Duodenal mucosa (tissue), 2 donors: ENCODE measurements around the gene SLC1A7.
A peak's percentile ranks its signal among the peaks of the same experiment; 100 is the strongest.

ENCODE experiments used
- H3K27ac ChIP-seq: one replicate; pipeline ENCODE4 v1.7.0; 2013; ENCODE audit warnings: low read depth, low read length
- H3K27me3 ChIP-seq, 2 donors: one replicate each; pipeline ENCODE4 v1.7.0; 2013; ENCODE audit warnings: low read length in 2 of 2, control low read depth in 1 of 2; ENCODE audit not compliant: insufficient read depth in 2 of 2, control insufficient read depth in 1 of 2
- H3K36me3 ChIP-seq, 2 donors: one replicate each; pipeline ENCODE4 v1.7.0; 2013; ENCODE audit warnings: low read length in 2 of 2, control low read depth in 1 of 2; ENCODE audit not compliant: insufficient read depth in 2 of 2, control insufficient read depth in 1 of 2
- H3K4me1 ChIP-seq, 2 donors: one replicate each; pipeline ENCODE4 v1.7.0; 2013; ENCODE audit warnings: low read length in 2 of 2, control low read depth in 1 of 2; ENCODE audit not compliant: insufficient read depth in 2 of 2, control insufficient read depth in 1 of 2
- H3K4me3 ChIP-seq, 2 donors: one replicate each; pipeline ENCODE4 v1.7.0; 2013; ENCODE audit warnings: low read length in 2 of 2, low read depth in 1 of 2
- H3K9ac ChIP-seq, 2 donors: one replicate each; pipeline ENCODE4 v1.7.0; 2013; ENCODE audit warnings: low read length in 2 of 2, low read depth in 1 of 2
- H3K9me3 ChIP-seq, 2 donors: one replicate each; pipeline ENCODE4 v1.7.0; 2013; ENCODE audit warnings: low read length in 2 of 2, control low read depth in 1 of 2; ENCODE audit not compliant: control insufficient read depth in 1 of 2

The SLC1A7 gene

DNA sequence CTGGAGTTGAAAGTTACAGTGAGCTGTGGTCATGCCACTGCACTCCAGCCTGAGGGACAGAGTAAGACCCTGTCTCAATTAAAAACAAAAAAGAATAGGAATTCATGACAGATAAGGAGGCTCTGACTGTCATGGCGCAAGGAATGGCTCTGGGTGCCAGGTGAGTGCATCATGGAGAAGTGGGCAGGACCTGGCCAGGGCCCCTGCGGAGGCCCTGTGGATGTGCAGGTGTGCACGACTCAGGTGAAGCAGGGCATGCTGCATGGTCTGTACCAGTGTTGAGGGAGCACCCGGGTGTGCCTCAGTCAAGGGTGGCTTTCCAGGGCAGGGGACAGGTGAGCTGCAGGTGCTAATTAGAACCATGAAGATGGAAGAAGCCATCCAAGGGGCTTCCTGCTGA, 14.0 kb downstream of the SLC1A7 start:
- Histone ChIP-seq H3K9me3 (no peaks in the 10 kb centered on the region), H3K4me1 (peaks cover 3 to 9% of the 10 kb centered on the region in 2 donors), H3K9ac (no peak overlapping the region), H3K4me3 (no peak overlapping the region), H3K36me3 (no peaks in the 10 kb centered on the region), H3K27ac (no peak overlapping the region), H3K27me3 (no peaks in the 10 kb centered on the region)

DNA sequence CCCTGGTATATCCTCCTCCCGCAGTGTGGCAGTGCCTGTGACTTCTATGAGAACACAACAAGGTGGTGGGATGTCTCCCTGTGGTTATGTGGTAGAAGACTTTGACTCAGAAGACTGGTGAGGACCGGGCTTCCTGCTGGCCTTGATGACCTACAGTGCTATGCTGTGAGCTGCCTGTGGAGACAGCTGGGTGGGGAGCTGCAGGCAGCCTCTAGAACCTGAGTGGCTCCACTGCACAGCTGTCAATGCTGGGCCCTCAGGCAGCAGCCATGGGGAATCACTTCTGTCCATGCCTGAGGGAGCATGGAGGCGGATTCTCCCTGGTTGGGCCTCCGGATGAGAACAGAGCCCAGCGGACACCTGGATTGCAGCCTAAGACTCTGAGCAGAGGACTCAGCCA, 14.9 kb downstream of the SLC1A7 start:
- no peaks in the 10 kb centered on the region for H3K27me3 ChIP-seq
- H3K9me3 ChIP-seq: no peaks in the 10 kb centered on the region
- H3K36me3 ChIP-seq: no peaks in the 10 kb centered on the region
- no peak overlapping the region for H3K9ac ChIP-seq
- no peak overlapping the region for H3K4me3 ChIP-seq
- H3K4me1 ChIP-seq: peaks cover 5 to 17% of the 10 kb centered on the region in 2 donors
- H3K27ac ChIP-seq: no peak overlapping the region

DNA sequence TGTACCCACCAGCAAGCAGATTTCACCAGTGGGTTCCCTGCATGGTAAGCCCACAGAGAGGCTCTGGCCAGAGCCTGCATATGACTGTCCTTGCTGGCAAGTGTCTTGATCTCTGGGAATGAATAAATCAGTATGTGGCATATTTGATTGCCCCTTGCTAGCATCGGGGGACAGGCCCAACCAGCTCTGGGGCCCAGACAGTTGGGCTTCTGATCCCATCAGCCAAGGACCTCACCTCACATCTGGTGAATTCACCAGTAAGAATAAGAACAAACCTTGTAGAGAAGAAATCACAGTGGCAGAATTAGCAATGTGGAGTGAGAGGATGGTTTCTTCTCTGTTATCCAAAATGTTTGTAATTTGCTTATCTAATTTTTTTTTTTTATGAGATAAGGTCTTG, 15.9 kb downstream of the SLC1A7 start:
- Histone ChIP-seq H3K4me3 (no peak overlapping the region), H3K4me1 (peaks cover 7 to 26% of the 10 kb centered on the region in 2 donors), H3K36me3 (no peaks in the 10 kb centered on the region), H3K27me3 (no peaks in the 10 kb centered on the region), H3K9ac (no peak overlapping the region), H3K27ac (no peak overlapping the region), H3K9me3 (no peaks in the 10 kb centered on the region)

DNA sequence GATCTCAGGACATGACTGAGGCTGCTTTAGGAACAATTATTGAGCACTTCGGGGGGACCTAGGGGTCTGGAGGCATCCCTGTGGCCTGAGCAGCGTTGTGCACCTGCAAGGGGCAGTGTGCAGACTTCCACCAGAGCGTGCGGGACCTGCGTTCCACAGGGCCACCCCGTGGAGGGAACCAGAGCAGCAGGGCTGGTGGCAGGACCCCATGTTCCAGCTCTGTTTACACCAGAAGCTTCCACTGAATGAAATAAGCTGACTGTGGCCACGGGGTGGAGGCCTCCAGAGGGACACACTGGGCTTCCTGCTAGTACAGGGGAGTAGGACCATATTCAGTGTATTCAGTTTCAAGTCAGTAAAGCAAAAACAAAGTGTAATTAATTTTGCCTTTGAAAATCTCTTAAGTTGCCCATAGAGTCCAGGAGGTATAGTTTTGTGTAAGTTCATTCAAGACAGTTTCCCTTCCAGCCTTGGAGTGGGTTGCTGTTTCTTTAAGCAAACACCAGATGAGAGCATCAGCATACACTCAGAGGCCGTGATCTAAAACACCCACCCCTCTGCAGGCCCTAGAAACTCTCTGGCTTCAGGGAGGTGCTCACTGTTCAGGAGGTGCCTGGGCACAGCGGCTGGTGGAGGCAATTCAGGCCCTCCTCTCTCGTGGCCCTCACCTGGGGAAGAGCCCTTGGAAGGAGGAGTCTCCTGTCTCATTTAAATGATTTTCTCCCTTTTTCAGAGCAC, 16.6 kb downstream of the SLC1A7 start:
- Histone ChIP-seq H3K27me3 (no peaks in the 10 kb centered on the region), H3K4me1 (peaks cover 14 to 33% of the 10 kb centered on the region in 2 donors), H3K36me3 (no peaks in the 10 kb centered on the region), H3K9ac (no peak overlapping the region), H3K4me3 (no peak overlapping the region), H3K9me3 (no peaks in the 10 kb centered on the region), H3K27ac (no peak overlapping the region)

DNA sequence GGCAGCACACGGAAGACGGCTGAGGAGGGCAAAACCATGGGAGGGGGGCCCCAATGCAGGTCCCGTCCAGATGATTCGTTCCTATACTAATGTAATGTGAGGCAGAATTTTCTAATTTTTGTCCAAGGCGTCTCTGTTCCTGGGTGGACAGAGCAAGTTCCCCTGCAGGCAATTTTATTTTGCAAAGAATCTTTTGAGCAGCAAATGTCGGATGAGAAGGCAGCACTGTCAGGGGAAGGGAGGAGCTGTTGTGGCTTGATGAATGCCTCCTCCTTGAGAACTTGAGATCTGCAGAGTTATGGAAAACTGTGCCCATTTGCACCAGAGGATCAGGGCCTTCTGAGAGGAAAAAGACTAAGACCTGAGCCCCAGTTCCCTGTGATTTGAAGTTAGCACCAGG, 17.3 kb downstream of the SLC1A7 start:
- no peaks in the 10 kb centered on the region for H3K27me3 ChIP-seq
- H3K4me3 ChIP-seq: no peak overlapping the region
- H3K27ac ChIP-seq: no peak overlapping the region
- H3K9me3 ChIP-seq: no peaks in the 10 kb centered on the region
- H3K36me3 ChIP-seq: no peaks in the 10 kb centered on the region
- no peak overlapping the region for H3K9ac ChIP-seq
- H3K4me1 ChIP-seq: peaks cover 19 to 39% of the 10 kb centered on the region in 2 donors

DNA sequence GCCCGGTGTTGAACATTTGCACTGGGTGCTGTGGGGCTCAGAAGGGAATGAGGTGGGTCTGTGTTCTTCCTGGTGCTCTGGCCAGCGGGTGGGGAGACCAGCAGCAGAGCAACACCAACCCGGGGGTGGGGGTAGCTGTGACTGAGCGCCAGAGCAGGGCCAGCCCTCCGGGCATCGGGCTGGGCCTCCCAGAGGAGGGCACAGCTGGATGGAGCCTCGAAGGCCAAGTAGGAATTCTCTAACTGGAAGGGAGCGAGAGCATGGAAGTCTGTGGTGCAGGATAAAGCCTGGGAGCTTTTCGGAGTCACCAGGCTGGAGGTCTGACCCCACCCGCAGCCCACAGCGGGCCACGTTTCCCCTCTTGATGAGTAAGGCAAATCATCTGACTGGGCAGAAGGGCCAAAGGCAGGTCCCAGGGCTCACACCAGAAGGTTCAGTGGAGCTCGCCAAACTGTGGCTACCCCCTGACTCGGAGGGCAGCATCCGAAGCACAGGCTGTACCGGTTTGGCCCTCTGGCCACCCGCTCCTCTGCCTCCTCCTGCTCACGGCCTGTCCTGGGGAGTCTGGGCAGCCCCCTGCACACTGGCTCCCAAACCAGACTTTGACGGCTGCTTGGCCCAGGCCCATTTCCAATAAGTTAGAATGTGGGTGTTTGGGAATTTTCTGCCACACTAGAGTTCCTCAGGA, 18.8 kb downstream of the SLC1A7 start:
- Histone ChIP-seq H3K27me3 (no peaks in the 10 kb centered on the region), H3K4me3 (no peak overlapping the region), H3K9me3 (no peaks in the 10 kb centered on the region), H3K4me1 (peaks cover 26 to 47% of the 10 kb centered on the region in 2 donors), H3K36me3 (no peaks in the 10 kb centered on the region), H3K27ac (peak overlapping the region; percentile 15), H3K9ac (no peak overlapping the region)

DNA sequence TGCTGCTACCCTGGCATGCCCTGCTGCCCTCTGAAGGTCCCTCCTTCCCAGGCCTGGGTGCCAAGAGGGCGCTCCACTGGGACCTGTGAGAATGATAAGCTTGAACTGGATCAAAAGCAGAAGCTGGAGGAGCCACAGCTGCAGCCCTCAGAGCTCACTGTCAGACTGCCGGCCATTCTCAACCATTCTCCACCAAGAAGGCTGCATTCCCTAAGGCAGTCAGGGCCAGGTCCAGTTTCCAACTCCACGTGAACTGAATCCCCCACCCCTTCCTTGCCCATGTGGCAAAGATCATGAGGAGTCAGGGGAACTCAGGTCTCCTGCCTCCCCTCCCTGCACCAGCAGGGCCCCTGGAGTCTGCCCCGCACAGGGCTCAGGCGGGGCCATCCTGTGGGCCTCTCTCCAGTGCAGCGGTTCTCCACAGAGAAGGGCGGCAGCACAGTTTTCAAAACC, 19.5 kb downstream of the SLC1A7 start:
- H3K4me3 ChIP-seq: no peak overlapping the region
- peaks cover 27 to 50% of the 10 kb centered on the region in 2 donors for H3K4me1 ChIP-seq
- no peaks in the 10 kb centered on the region for H3K36me3 ChIP-seq
- no peak overlapping the region for H3K27ac ChIP-seq
- H3K9ac ChIP-seq: no peak overlapping the region
- H3K9me3 ChIP-seq: no peaks in the 10 kb centered on the region
- H3K27me3 ChIP-seq: no peaks in the 10 kb centered on the region

DNA sequence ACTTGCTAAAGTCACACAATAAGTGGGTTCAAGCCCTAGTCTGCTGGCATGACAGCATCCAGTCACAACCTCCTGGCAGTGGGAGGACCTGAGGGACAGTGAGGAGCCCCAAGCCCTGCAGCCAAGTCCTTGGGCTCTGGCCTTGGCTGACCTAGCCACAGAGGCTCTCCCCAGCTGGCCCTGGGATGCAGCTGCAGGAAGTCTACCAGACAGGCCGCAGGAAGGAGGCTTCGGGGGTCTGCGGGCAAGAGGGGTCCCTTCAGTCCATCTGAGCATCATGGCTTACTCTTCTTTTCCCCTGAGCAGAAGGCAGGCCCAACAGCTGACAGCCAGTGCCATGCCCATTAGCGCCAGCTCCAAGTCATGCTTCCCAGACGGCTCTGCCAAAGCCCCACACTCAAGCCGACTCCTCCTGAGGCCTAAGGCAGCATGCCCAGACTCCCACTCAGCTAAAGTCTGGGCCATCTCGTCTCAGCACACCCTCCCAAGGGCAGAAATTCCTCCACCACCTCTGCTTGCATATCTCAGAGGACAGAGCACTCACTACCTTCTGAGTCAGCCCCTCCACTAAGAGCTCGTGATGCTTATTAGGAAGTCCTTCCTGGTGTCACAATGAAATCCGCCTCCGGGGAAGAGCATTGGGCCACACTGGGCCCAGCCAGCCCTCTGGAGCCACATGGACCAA, 20.1 kb downstream of the SLC1A7 start:
- Histone ChIP-seq H3K9me3 (no peaks in the 10 kb centered on the region), H3K36me3 (no peaks in the 10 kb centered on the region), H3K4me1 (peaks cover 33 to 56% of the 10 kb centered on the region in 2 donors), H3K27me3 (no peaks in the 10 kb centered on the region), H3K27ac (no peak overlapping the region), H3K4me3 (no peak overlapping the region), H3K9ac (no peak overlapping the region)

DNA sequence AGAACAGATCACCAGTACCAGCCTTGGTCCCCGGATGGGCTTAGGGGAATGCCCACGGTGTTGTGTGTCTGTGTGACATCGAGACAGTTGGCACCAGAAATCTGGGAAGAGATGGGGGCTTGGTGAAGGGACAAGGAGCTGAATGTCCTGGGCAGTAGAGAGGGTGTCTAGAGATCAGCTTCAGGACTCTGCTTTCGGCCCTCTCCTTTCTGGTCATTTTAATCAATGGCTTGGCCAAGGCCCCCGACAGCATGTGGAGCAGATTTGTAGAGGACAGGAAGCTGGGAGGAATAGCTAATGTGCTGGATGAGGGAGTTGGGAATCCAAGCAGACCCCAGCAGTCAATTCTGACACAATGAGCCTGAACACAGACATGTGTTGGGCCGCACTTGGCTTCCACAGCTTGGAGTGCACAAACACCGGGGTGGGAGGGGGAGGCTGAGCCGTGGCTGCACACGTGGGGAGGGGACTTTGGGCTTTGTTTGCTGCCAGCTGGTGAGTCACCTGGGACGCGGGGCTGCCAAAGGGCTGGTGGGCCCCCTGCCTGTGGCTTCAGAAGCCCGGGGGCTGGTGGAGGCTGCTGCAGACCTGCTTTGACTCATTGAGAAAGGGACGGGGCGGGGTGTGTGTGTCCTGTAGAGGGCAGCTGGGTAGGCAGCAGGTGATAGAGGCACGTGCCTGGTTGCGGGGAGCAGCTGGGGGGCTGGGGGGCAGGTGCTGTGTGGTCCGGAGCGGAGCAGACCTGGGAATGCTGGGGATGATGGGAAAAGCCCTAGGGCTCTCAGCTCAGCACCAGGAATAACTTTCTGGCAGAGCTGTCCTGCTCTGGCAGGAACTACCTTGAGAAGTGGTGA, 20.9 kb downstream of the SLC1A7 start:
- no peak overlapping the region for H3K9ac ChIP-seq
- no peaks in the 10 kb centered on the region for H3K9me3 ChIP-seq
- H3K27me3 ChIP-seq: no peaks in the 10 kb centered on the region
- H3K4me1 ChIP-seq: peaks cover 41 to 64% of the 10 kb centered on the region in 2 donors
- H3K36me3 ChIP-seq: no peaks in the 10 kb centered on the region
- no peak overlapping the region for H3K27ac ChIP-seq
- no peak overlapping the region for H3K4me3 ChIP-seq
